Gastroesophageal sphincter (tissue), 3 donors: ENCODE data around the gene OGFR.

Experiments
- EP300 ChIP-seq: sonication (generic); formaldehyde crosslinking; IDR thresholded peaks from one replicate; pipeline ENCODE4 v1.6.1; 2017; ENCODE audit warnings: antibody characterized with exemption, mild to moderate bottlenecking
- TF ChIP-seq, protein P1 (sequence below), 4 experiments: fragments of 200-600 bp in 2 of 4; fragments of 450-650 bp in 2 of 4; sonication (generic) in 1 of 4; IDR thresholded peaks; one replicate each; pipeline ENCODE4 v1.5.1; 2017 to 2019; ENCODE audit warnings: antibody characterized with exemption in 4 of 4, mild to moderate bottlenecking in 2 of 4, moderate library complexity in 2 of 4

- TF ChIP-seq, protein P1, sequence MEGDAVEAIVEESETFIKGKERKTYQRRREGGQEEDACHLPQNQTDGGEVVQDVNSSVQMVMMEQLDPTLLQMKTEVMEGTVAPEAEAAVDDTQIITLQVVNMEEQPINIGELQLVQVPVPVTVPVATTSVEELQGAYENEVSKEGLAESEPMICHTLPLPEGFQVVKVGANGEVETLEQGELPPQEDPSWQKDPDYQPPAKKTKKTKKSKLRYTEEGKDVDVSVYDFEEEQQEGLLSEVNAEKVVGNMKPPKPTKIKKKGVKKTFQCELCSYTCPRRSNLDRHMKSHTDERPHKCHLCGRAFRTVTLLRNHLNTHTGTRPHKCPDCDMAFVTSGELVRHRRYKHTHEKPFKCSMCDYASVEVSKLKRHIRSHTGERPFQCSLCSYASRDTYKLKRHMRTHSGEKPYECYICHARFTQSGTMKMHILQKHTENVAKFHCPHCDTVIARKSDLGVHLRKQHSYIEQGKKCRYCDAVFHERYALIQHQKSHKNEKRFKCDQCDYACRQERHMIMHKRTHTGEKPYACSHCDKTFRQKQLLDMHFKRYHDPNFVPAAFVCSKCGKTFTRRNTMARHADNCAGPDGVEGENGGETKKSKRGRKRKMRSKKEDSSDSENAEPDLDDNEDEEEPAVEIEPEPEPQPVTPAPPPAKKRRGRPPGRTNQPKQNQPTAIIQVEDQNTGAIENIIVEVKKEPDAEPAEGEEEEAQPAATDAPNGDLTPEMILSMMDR (IDR thresholded peaks at IDR 0.05): no peak
- no peak for TF ChIP-seq EP300
Measured at GRCh38 chr20:62754991-62755356, 49.7 kb upstream of the OGFR start.
